Endothelial cell of umbilical vein (primary cell): ENCODE data around the gene AHCY.

Experiments used
- GATA2 ChIP-seq: IDR thresholded peaks from 2 replicates; pipeline ENCODE4 v1.7.0; 2011; ENCODE audit warnings: low read depth, mild to moderate bottlenecking, moderate library complexity, mixed read lengths, low read length; ENCODE audit not compliant: insufficient read length, insufficient read depth
- POLR2A ChIP-seq: IDR thresholded peaks from 2 replicates; pipeline ENCODE4 v1.6.1; 2012; ENCODE audit warnings: low read depth, mild to moderate bottlenecking, control low read depth, low read length
- TF ChIP-seq, protein P1 (sequence below), 2 donors: IDR thresholded peaks; 1 replicate in 1 of 2; 2 replicates in 1 of 2; pipeline ENCODE4 v1.5.1; 2011; ENCODE audit warnings: low read length in 2 of 2, mild to moderate bottlenecking in 2 of 2, moderate library complexity in 2 of 2, control low read depth in 1 of 2, inconsistent platforms in 1 of 2, low read depth in 1 of 2; ENCODE audit not compliant: insufficient read depth in 1 of 2; ENCODE audit errors: extremely low read depth in 1 of 2

DNA sequence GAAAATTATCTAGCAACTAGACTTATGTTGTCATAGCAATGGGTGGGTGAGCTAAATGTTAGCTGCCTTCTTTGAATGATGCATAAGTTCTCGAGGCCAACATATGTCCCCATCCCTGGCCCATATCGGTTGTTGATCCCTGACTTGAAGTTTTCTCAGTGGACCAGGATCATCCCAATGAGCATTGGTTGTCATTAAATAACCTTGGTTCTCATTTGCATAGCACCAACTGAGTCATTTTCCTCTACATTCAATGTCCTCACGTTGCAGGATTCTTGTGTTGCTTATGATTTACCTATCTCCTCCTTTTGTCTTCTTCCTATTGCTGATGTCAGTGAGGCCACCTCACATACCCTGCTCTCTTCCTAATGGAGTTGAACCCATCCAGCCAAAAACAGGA, 12.1 kb upstream of the AHCY start:
- TF ChIP-seq, protein P1, sequence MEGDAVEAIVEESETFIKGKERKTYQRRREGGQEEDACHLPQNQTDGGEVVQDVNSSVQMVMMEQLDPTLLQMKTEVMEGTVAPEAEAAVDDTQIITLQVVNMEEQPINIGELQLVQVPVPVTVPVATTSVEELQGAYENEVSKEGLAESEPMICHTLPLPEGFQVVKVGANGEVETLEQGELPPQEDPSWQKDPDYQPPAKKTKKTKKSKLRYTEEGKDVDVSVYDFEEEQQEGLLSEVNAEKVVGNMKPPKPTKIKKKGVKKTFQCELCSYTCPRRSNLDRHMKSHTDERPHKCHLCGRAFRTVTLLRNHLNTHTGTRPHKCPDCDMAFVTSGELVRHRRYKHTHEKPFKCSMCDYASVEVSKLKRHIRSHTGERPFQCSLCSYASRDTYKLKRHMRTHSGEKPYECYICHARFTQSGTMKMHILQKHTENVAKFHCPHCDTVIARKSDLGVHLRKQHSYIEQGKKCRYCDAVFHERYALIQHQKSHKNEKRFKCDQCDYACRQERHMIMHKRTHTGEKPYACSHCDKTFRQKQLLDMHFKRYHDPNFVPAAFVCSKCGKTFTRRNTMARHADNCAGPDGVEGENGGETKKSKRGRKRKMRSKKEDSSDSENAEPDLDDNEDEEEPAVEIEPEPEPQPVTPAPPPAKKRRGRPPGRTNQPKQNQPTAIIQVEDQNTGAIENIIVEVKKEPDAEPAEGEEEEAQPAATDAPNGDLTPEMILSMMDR (IDR thresholded peaks at IDR 0.05; ENCODE audit: extremely low read depth in 1 of 2, insufficient read depth in 1 of 2, low read depth in 1 of 2, low read length in 2 of 2) = no peak
- no peak for TF ChIP-seq GATA2
- no peak for TF ChIP-seq POLR2A
